GM13977 (cell line): ENCODE results near the gene STOX1.
"Not testable (repeated sequence)": the region's sequence is repeated elsewhere in the genome, so short reads cannot be mapped to it uniquely, and the experiment has no call there.

Experiments used
- DNase-seq: peaks from one replicate; pipeline ENCODE4 v3.0.0; 2012; ENCODE audit warnings: low spot score
- in situ Hi-C: fragments of 300-500 bp; cut with MboI; formaldehyde crosslinking; loops from one replicate; pipeline ENCODE4 v1.12.0; 2022; ENCODE audit warnings: low sequenced_read_pairs, low pct_unique_long_range_greater_than_20kb, mixed read lengths, inconsistent platforms; ENCODE audit not compliant: unreplicated experiment
- TF ChIP-seq, protein P1 (sequence below): IDR thresholded peaks from 2 replicates; pipeline ENCODE4 v1.5.1; 2012; ENCODE audit warnings: mild to moderate bottlenecking, control low read depth; ENCODE audit not compliant: insufficient read depth; ENCODE audit errors: extremely low read depth, missing control alignments

Gene STOX1

DNA sequence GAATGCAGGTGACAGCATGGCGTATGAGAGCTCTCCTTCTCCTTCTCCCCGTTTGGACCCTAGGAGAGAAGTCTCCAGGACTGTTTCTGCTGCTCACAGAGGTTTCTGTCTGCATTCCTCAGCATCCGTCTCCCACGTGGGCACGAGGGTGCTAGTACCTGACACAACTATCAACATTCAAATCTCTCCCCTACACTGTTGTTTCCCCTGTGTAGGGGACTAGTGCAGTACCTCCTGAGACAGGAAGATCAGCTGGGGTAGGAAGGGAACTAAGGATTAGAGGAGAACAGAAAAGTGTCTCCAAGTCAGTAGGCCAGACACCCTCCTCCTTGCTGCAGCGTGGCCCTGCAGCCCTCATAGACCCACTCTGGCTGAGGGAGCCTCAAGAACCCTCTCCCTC lies 29.0 kb downstream of the STOX1 start:
- in situ Hi-C loops = no loop called here

DNA sequence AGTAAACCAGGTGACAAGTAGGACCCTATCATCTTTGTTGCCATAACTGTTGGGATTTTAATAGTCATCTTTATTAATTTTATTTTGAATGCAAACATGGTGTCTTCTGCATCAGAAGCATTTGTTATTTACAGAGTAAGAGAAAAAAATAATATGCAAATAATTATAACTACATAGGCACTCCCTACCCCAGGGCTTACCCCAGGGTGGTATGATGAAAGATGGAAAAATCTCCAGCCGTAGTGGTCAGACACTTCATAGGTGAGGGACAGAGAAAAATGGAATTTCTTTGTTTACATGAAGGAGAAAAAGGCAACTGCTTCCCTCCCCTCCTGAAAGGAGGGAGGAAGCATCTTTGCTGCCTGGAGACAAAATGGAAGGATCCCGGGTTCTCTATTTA lies 29.7 kb downstream of the STOX1 start:
- TF ChIP-seq, protein P1, sequence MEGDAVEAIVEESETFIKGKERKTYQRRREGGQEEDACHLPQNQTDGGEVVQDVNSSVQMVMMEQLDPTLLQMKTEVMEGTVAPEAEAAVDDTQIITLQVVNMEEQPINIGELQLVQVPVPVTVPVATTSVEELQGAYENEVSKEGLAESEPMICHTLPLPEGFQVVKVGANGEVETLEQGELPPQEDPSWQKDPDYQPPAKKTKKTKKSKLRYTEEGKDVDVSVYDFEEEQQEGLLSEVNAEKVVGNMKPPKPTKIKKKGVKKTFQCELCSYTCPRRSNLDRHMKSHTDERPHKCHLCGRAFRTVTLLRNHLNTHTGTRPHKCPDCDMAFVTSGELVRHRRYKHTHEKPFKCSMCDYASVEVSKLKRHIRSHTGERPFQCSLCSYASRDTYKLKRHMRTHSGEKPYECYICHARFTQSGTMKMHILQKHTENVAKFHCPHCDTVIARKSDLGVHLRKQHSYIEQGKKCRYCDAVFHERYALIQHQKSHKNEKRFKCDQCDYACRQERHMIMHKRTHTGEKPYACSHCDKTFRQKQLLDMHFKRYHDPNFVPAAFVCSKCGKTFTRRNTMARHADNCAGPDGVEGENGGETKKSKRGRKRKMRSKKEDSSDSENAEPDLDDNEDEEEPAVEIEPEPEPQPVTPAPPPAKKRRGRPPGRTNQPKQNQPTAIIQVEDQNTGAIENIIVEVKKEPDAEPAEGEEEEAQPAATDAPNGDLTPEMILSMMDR = no peak
- in situ Hi-C loops = no loop called here
- DNase-seq = no peak

More for the DNA sequence above, 29.0 kb downstream of the STOX1 start:
- TF ChIP-seq, protein P1 = no peak
- DNase-seq = no peak

DNA sequence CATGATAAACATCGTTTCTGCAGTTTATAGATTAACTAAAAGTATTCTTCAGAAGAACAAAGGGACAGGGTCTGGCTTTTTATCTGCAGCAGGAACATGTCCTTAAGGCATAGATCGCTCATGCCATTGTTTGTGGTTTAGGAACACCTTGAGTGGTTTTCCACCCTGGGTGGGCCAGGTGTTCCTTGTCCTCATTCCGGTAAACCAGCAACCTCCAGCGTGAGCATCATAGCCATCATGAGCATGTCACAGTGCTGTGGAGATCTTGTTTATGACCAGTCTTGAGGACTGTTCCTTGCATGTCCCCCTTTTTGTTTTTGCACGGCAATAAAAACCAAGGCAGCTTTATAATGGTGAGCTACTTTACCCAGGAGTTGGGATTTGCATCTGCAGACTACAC lies 33.9 kb downstream of the STOX1 start:
- in situ Hi-C loops = no loop called here

DNA sequence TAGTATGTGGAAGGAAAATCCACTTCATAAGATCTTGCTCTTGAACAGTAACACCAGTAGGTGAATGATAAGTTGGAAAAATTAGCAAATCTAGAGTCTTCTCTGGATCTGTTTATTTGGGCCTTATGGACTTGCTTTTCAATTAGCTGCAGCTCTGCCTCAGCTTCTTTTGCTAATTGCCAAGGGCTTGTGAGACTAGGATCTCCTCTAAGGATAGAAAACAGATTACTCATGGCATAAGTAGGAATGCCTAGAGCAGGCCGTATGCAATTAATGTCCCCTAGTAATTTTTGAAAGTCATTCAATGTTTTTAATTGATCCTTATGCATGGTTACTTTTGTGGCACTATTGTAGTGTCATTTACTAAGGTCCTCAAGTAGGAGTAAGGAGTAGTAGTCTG lies 37.3 kb downstream of the STOX1 start:
- DNase-seq = no peak
- in situ Hi-C loops = no loop called here
- TF ChIP-seq, protein P1 = no peak

More for the DNA sequence above, 33.9 kb downstream of the STOX1 start:
- TF ChIP-seq, protein P1 = no peak
- DNase-seq = no peak

DNA sequence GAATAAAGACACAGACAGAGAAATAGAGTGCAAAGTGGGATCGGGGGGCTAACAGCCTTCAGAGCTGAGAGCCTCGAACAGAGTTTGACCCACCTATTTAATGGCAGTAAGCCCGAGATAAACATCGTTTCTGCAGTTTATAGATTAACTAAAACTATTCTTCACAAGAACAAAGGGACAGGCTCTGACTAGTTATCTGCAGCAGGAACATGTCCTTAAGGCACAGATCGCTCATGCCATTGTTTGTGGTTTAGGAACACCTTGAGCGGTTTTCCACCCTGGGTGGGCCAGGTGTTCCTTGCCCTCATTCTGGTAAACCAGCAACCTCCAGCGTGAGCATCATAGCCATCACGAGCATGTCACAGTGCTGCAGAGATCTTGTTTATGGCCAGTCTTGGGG lies 40.8 kb downstream of the STOX1 start:
- in situ Hi-C loops, DNase-seq: not testable (repeated sequence)

DNA sequence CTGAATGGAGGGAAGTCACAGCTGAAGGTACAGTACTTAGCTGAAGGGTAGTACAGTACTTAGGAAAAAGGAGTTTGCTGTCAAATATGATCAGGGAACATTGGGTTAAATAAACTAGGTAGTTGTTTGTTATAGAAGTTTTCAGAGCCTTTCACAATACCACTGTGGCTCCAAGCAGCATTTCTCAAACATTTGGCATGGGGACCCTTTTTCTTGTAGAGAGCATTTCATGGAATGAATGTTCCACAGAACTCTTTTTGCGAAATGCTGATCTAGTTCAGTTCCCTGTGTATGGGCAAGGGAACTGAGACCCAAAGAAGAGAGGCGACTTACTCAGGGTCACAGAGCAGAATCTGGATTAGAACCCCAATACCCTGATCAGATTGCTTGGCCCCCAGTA lies 42.3 kb downstream of the STOX1 start:
- TF ChIP-seq, protein P1 = no peak
- DNase-seq = no peak
- in situ Hi-C loops = no loop called here

DNA sequence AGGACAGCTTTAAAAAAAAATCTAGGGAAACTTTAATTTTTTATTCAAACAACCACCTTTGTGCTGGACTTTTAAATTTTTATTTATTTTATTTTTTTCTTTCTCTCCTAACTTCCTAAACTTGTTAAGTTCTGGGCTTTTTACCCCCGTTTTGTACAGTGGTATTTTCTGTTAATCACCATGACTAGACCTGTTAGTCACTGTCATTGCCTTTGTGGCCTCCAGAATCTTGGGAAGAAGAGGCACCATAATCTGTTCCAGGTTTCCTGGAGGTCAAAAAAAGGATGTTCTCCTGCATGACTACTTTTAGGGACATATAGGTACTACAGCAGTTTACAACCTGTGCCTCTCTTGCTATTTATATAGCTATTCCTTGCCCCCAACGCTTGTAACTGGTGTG lies 42.7 kb downstream of the STOX1 start:
- in situ Hi-C loops = no loop called here
- DNase-seq = no peak
- TF ChIP-seq, protein P1 = no peak
